GM12874 (cell line): ENCODE results near the gene TOX4.

Source experiments
- CTCF ChIP-seq: IDR thresholded peaks from 2 replicates; pipeline ENCODE4 v1.5.1; 2011; ENCODE audit warnings: low read depth, mild to moderate bottlenecking, control low read depth, low read length, moderate library complexity; ENCODE audit not compliant: insufficient read depth

The TOX4 gene

GRCh38 chr14:21509432-21510143 lies 32.6 kb downstream of the TOX4 start:
- no peak for TF ChIP-seq CTCF

GRCh38 chr14:21510735-21511657 lies 34.0 kb downstream of the TOX4 start, which contains the start of gene METTL3:
Gene METTL3 (minus strand): TSS chr14:21511340. CDS start chr14:21511223, 117 bp downstream.
- TF ChIP-seq CTCF, result no peak

GRCh38 chr14:21514341-21514740 lies 37.3 kb downstream of the TOX4 start:
- TF ChIP-seq CTCF, result no peak

GRCh38 chr14:21518725-21519124 lies 41.7 kb downstream of the TOX4 start:
- TF ChIP-seq CTCF, result no peak

- TF ChIP-seq CTCF, result no peak
Observed at GRCh38 chr14:21520767-21521166, 43.8 kb downstream of the TOX4 start.

- no peak for TF ChIP-seq CTCF
Observed at GRCh38 chr14:21521501-21521900, 44.5 kb downstream of the TOX4 start.

- no peak for TF ChIP-seq CTCF
Observed at GRCh38 chr14:21523203-21523602, 46.2 kb downstream of the TOX4 start.
